Right cardiac atrium (tissue), 5 donors: ENCODE data around the gene ZNF124. TPM values are rescaled to one million over a fixed set of nuclear protein-coding genes. Genes with fewer than 3 reads are reported as not detected.
"Not testable (repeated sequence)": the region's sequence is repeated elsewhere in the genome, so short reads cannot be mapped to it uniquely, and the experiment has no call there.

Experiments
- ATAC-seq, 2 donors: fragments of 200-7000 bp; cut with Tn5 transposase; one replicate each; pipeline versions ENCODE4 v1.8.0 to v1.9.1; 2020; ENCODE audit warnings: moderate library complexity in 2 of 2, mild to moderate bottlenecking in 1 of 2
- DNase-seq, 3 donors: peaks; one replicate each; pipeline ENCODE4 v3.0.0-alpha.2; 2020
- H3K27ac ChIP-seq: one replicate; pipeline ENCODE4 v1.5.1; 2013; ENCODE audit warnings: mild to moderate bottlenecking, low read length, control low read depth, moderate library complexity
- H3K27me3 ChIP-seq: one replicate; pipeline ENCODE4 v1.6.1; 2013; ENCODE audit not compliant: control insufficient read depth, insufficient read depth
- H3K4me1 ChIP-seq: one replicate; pipeline ENCODE4 v1.6.1; 2013; ENCODE audit warnings: low read length; ENCODE audit not compliant: control insufficient read depth, insufficient read depth
- H3K4me3 ChIP-seq: one replicate; pipeline ENCODE4 v1.5.1; 2013; ENCODE audit warnings: low read length, control low read depth
- H3K9me3 ChIP-seq: one replicate; pipeline ENCODE4 v1.6.1; 2013; ENCODE audit warnings: low read length; ENCODE audit not compliant: control insufficient read depth
- WGBS: extraction: QIAGEN DNeasy Blood & Tissue Kit; methylation state at CpG from one replicate; pipeline ENCODE4 v1.1.7; 2013; 5-methylcytosine and 5-hydroxymethylcytosine counted together
- intact Hi-C, 4 donors: fragments of 100-400 bp; cut with DNase I; formaldehyde crosslinking; loops; one replicate each; pipeline versions ENCODE4 v1.11.0 to v1.14.0; 2022 to 2023
- polyA plus RNA-seq: library from polyadenylated mRNA; stranded (reverse); fragments of 200-250 nt; gene quantifications from one replicate; pipeline ENCODE4 v1.2.3, GENCODE V29; 2013
- total RNA-seq, 4 donors: library from RNA; stranded (reverse); fragmentation: NEBNext Ultra II Directional; extraction: Animal tissue kit (Norgen Biotek cat#: 25700); gene quantifications; one replicate each; pipeline ENCODE4 v1.2.1, GENCODE V29; 2021
- donor health status: healthy with polysubstance abuse.
- donor health status: DM: no; HTN: yes; CAD: no.
- donor health status: DM: no; HTN: no; CAD: no.
- donor health status: DM: no; HTN: yes; CAD: no; lungs with severe emphysema.
- donor health status: DM: yes; HTN: yes; CAD: no.

Gene ZNF124
- total and polyA plus RNA-seq, 5 donors: 1.1 to 27.3 (median 19.5) TPM

GRCh38 chr1:247126601-247127000 is 45.2 kb downstream of the ZNF124 start:
- not testable (repeated sequence) for H3K4me1 ChIP-seq, H3K9me3 ChIP-seq, H3K4me3 ChIP-seq, DNase-seq, H3K27me3 ChIP-seq, H3K27ac ChIP-seq
- intact Hi-C loops: loop anchor here in 2 of 4 donors (5.0 kb wide), 2 partner anchors 41 to 46 kb away; partner anchors contain the start of gene ZNF124 (in 1 of the 2)
- WGBS: no CpG with 5 or more reads among the region's 46 CpGs
- ATAC-seq: peak; percentile 75 to 79

GRCh38 chr1:247126166-247126565 is 45.7 kb downstream of the ZNF124 start:
- not testable (repeated sequence) for H3K4me3 ChIP-seq, H3K27ac ChIP-seq, H3K9me3 ChIP-seq, H3K4me1 ChIP-seq, DNase-seq, H3K27me3 ChIP-seq
- WGBS: no CpG with 5 or more reads among the region's 25 CpGs
- ATAC-seq: peak; percentile 100
- intact Hi-C loops: loop anchor here in 2 of 4 donors (5.0 kb wide), 2 partner anchors 41 to 46 kb away; partner anchors contain the start of gene ZNF124 (in 1 of the 2)

GRCh38 chr1:247121382-247121781 is 50.4 kb downstream of the ZNF124 start:
- Histone ChIP-seq H3K9me3 (no peaks in the 10 kb centered on the region), H3K4me1 (no peaks in the 10 kb centered on the region), H3K27ac (no peak overlapping the region), H3K4me3 (no peak overlapping the region), H3K27me3 (no peaks in the 10 kb centered on the region)
- no peak for ATAC-seq
- intact Hi-C loops: no loop called here
- 79% methylated on average over 6 of the region's 6 CpGs for WGBS
- no peak for DNase-seq

- H3K27me3 ChIP-seq: not testable (repeated sequence)
These were observed 51.5 kb downstream of the ZNF124 start for GRCh38 chr1:247120408-247120668.

GRCh38 chr1:247119600-247120407 is 52.0 kb downstream of the ZNF124 start:
- intact Hi-C loops: no loop called here
- no peak overlapping the region for H3K27ac ChIP-seq
- no peaks in the 10 kb centered on the region for H3K4me1 ChIP-seq
- no peaks in the 10 kb centered on the region for H3K9me3 ChIP-seq
- ATAC-seq (peak; percentile 22 to 31), DNase-seq (no peak)
- H3K27me3 ChIP-seq: no peaks in the 10 kb centered on the region
- WGBS: 93% methylated on average over 22 of the region's 22 CpGs
- no peak overlapping the region for H3K4me3 ChIP-seq

More at GRCh38 chr1:247120408-247120668, 51.5 kb downstream of the ZNF124 start:
- intact Hi-C loops, H3K4me1 ChIP-seq, H3K4me3 ChIP-seq, H3K9me3 ChIP-seq, H3K27ac ChIP-seq, ATAC-seq, DNase-seq: not testable (repeated sequence)
- 75% methylated on average over 4 of the region's 4 CpGs for WGBS

GRCh38 chr1:247118946-247119446 is 52.8 kb downstream of the ZNF124 start:
- Histone ChIP-seq H3K4me3 (no peak overlapping the region), H3K4me1 (no peaks in the 10 kb centered on the region), H3K27ac (no peak overlapping the region), H3K9me3 (no peaks in the 10 kb centered on the region), H3K27me3 (no peaks in the 10 kb centered on the region)
- WGBS: 78% methylated on average over 11 of the region's 11 CpGs
- no peak for DNase-seq
- peak in 1 of 2 donors; percentile 36 for ATAC-seq
- intact Hi-C loops: no loop called here

GRCh38 chr1:247115545-247115944 is 56.3 kb downstream of the ZNF124 start:
- Histone ChIP-seq H3K4me1 (peaks cover under 1% of the 10 kb centered on the region), H3K27me3 (no peaks in the 10 kb centered on the region), H3K4me3 (no peak overlapping the region), H3K9me3 (no peaks in the 10 kb centered on the region), H3K27ac (no peak overlapping the region)
- DNase-seq: no peak
- 87% methylated on average over 11 of the region's 12 CpGs for WGBS
- intact Hi-C loops: no loop called here
- ATAC-seq: no peak

- Histone ChIP-seq H3K27ac (no peak overlapping the region), H3K4me1 (peaks cover 2% of the 10 kb centered on the region)
- no peak for ATAC-seq
These were observed 56.7 kb downstream of the ZNF124 start for GRCh38 chr1:247115141-247115510.

GRCh38 chr1:247114351-247115140 is 57.3 kb downstream of the ZNF124 start:
- no peaks in the 10 kb centered on the region for H3K9me3 ChIP-seq
- H3K4me1 ChIP-seq: peaks cover 2% of the 10 kb centered on the region
- ATAC-seq (no peak), DNase-seq (no peak)
- intact Hi-C loops: no loop called here
- H3K27ac ChIP-seq: no peak overlapping the region
- WGBS: 92% methylated on average over 13 of the region's 13 CpGs
- no peaks in the 10 kb centered on the region for H3K27me3 ChIP-seq
- no peak overlapping the region for H3K4me3 ChIP-seq

More at GRCh38 chr1:247115141-247115510, 56.7 kb downstream of the ZNF124 start:
- no peaks in the 10 kb centered on the region for H3K27me3 ChIP-seq
- no peak overlapping the region for H3K4me3 ChIP-seq
- WGBS: 77% methylated on average over 7 of the region's 7 CpGs
- intact Hi-C loops: no loop called here
- DNase-seq: no peak
- no peaks in the 10 kb centered on the region for H3K9me3 ChIP-seq

GRCh38 chr1:247113733-247114271 is 58.0 kb downstream of the ZNF124 start:
- no peak overlapping the region for H3K4me3 ChIP-seq
- H3K27me3 ChIP-seq: no peaks in the 10 kb centered on the region
- DNase-seq (peak in 1 of 3 donors; percentile 36), ATAC-seq (no peak)
- 95% methylated on average over 5 of the region's 5 CpGs for WGBS
- intact Hi-C loops: no loop called here
- H3K9me3 ChIP-seq: no peaks in the 10 kb centered on the region
- H3K27ac ChIP-seq: no peak overlapping the region
- peaks cover 2% of the 10 kb centered on the region for H3K4me1 ChIP-seq

- no peak overlapping the region for H3K4me3 ChIP-seq
- H3K9me3 ChIP-seq: no peaks in the 10 kb centered on the region
- ATAC-seq (no peak), DNase-seq (no peak)
- no peak overlapping the region for H3K27ac ChIP-seq
- no peaks in the 10 kb centered on the region for H3K27me3 ChIP-seq
- H3K4me1 ChIP-seq: peaks cover 2% of the 10 kb centered on the region
- 78% methylated on average over 5 of the region's 5 CpGs for WGBS
- intact Hi-C loops: no loop called here
These were observed 58.7 kb downstream of the ZNF124 start for GRCh38 chr1:247113094-247113497.
